ENCODE results near the gene SNX2.

SNX2 gene

DNA sequence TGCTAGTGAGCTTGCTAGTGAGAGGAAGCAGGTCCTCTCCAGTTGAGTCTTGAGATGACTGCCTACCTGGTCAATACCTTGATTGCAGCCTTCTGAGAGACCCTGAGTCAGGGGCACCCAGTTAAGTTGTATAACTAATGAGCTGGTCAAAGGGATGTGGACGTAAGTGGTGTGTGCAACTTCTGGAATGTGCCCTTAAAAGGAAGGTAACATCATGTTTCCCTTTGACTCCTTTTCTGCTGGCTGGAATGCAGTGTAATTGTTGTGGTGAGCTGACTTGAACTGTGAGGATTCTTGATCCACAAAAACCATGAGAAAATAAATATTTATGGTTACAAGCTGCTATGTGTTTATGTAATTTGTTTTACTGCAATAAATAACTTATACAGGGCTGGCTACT is 2.4 kb upstream of the SNX2 start:
- no peak for DNase-seq (ENCODE audit: low read depth in 2 of 2)

DNA sequence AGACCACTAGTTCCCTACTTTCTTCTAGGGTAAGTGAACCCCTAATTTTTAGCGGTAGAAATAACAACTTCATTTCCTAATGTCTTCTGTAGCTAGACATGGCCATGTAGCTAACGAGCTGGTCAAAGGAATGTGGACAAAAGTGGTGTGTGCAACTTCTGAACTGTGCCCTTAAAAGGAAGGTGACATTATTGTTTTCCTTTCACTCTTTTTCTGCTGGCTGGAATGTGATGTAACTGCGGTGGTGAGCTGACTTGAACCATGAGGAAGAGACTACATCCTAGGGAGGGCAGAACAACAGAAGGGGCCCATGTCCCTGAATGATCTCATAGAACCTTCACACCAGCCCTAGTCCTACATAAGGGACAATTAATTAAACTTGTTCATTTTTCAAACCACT is 1.3 kb upstream of the SNX2 start:
- no peak for DNase-seq (ENCODE audit: low read depth in 2 of 2)

DNA sequence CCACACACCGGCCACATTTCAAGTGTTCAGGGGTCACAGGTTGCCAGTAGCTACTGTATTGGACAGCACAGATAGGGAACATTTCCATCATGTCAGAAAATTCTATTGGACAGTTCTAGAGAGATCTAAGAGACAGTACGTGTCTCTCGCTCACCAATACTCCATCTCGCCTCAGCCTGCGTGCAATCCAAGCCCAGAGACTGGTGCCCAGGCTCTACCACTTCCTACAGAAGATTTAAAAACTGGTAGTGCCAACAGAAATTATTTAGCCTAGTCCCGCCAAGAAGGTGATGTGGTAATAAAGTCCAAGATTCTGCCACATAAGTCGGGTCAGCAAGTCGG is 390 bp upstream of the SNX2 start:
- no peak for DNase-seq (ENCODE audit: low read depth in 2 of 2)

DNA sequence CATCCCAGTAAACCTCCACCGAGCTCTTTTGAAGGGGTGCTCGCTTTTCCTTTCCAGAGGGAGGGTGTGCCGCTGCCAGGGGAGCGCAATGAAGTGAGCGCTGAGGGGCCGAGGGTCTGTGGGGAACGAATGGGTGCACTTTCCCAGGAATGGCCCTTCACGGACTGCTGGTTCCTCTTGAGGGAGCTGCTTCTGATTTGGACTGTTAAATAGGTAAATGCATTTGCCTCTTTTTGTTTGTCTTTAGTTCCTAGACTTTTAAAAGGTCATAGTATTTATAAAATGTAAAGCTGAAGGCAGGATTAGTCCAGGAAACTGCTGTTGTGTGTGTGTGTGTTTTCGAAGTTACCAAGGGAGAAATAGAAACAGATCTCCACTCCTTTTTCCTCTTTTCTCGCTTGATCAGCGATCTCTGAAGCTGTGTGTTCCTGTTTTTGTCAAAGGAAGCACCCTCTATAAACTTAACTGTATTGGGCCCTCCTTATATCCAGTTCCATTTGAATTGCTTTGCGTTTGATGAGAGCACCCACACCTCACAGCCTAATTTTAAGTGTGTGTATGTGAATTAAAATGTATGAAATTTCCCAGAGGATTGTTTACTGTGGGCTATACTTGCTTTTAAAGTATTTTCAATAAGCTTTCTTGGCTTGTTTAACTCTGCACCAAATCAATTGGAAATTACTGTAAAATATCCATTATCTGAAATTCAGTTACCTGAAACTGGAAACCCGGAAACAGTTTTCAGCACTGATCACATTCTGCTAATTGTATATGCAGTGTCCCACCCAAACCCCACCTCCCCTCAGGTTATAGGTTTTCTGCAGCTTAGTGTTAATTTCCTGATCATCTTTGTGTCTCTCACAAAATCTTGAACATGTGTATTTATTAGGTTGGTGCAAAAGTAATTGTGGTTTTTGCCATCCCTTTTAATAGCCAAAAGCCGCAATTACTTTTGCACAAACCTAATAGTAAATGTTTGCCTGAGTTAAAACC is 966 bp downstream of the SNX2 start:
- DNase-seq (ENCODE audit: low read depth in 2 of 2) = no peak

DNA sequence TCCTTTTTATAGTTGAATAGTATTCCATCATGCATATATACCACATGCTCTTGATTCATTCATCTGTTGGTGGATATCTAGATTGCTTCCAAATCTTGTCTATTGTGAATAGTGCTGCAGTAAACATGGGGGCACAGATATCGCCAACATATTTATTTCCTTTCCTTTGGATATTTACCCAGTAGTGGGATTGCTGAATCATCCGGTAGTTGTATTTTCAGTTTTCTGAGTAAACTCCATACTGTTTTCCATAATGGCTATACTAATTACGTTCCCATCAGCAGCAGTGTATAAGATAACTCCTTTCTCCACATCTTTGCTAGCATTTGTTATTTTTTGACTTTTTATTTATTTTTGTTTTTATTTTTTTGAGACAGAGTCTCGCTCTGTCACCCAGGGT is 3.3 kb downstream of the SNX2 start:
- DNase-seq (ENCODE audit: low read depth in 2 of 2) = no peak

DNA sequence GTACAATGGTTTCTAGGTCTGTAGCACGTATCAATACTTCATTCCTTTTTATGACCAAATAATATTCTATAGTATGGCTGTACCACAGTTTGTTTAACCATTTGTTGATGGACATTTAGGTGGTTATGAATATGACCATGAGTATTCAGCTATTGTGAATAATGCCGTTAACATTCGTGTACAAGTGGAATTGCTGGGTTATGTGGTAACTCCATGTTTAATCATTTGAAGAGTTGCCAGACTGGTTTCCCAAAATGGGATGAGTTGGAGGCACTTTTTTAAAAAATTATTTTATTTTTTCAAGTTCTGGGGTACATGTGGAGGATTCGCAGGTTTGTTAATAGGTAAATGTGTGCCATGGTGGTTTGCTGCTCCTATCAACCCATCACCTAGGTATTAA is 4.6 kb downstream of the SNX2 start:
- no peak for DNase-seq (ENCODE audit: low read depth in 2 of 2)

DNA sequence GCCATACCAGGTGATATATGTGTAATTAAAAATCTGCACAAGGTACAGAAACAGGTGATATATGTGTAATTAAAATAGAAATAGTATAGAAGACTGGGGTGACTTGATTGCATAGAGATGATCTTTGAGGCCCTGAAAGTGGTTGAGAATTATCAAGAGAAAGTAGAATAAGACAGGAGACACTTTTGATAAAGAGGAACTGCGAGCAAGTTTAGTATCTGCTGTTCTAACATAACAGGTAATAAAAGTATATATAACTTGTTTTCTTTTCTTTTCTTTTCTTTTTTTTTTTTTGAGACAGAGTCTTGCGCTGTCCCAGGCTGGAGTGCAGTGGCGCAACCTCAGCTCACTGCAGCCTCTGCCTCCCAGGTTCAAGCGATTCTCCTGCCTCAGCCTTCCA is 5.4 kb downstream of the SNX2 start:
- DNase-seq (ENCODE audit: low read depth in 2 of 2) = no peak

DNA sequence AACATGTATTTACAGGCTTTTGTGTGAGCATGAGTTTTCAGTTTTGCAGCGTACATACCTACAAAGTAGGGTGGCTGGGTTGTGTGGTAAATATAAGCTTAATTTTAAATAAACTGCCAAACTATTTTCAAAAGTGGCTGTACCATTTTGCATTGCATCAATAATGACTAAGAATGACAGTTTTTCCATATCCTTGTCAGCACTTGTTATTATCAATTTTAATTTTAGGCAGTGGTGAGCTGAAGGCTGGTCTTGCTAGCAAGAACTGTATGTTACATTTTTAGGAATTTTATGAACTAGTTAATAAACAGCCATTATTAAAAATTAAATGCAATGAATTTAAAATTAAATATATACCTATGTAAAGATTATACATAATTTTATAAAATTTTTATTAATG is 6.6 kb downstream of the SNX2 start:
- DNase-seq (ENCODE audit: low read depth in 2 of 2) = no peak

DNA sequence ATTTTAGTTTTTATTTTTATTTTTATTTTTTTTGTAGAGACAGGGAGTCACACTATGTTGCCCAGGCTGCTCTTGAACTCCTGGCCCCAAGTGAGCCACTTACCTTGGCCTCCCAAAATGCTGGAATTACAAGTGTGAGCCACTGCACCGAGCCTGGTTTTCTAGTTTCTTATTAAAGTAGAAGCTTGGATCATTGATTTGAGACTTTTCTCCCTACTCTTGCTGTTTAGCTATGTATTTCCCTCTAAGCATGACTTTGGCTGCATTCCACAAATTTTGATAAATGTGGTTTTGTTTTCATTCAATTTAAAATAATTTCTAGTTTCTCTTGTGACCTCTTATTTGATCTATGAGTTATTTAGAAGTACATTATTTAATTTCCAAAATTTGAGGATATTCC is 10.4 kb downstream of the SNX2 start:
- DNase-seq (ENCODE audit: low read depth in 2 of 2) = no peak

DNA sequence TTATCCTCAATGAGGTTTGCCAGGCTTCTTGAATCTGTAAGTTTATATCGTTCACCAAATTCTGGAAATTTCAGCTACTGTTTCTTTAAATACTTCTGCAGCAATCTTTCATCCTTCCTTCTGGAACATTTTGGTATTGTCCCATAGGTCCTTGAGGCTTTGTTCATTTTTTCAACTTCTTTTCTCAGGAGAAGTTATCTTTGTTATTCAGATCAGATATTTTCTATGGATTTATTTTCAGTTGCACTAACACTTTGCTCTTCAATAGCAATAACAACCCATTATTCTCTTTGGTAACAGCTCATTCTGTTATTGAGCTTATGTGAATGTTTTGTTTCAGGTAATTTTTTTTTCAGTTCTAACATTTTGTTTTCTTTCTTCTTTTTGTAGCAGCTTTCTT is 13.5 kb downstream of the SNX2 start:
- DNase-seq (ENCODE audit: low read depth in 2 of 2) = no peak

DNA sequence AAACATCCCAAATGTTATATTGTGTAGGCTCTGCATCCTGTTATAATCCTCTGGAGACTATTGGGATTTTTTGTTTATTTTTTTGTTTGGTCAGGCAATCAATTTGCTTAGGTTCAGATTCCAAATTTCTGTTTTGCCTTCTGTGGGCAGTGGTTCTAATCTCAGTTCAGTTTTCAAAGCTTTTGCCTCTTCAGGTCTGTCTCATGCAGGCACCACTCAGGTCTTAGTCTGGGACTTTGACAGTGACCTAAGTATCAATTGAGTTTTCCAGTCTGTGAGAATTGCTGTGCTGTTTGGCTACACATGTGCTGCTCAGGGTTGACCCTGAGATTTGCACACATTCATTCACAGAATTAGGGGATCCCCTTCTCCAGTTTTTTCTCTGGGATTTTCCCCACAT is 14.1 kb downstream of the SNX2 start:
- no peak for DNase-seq (ENCODE audit: low read depth in 2 of 2)

DNA sequence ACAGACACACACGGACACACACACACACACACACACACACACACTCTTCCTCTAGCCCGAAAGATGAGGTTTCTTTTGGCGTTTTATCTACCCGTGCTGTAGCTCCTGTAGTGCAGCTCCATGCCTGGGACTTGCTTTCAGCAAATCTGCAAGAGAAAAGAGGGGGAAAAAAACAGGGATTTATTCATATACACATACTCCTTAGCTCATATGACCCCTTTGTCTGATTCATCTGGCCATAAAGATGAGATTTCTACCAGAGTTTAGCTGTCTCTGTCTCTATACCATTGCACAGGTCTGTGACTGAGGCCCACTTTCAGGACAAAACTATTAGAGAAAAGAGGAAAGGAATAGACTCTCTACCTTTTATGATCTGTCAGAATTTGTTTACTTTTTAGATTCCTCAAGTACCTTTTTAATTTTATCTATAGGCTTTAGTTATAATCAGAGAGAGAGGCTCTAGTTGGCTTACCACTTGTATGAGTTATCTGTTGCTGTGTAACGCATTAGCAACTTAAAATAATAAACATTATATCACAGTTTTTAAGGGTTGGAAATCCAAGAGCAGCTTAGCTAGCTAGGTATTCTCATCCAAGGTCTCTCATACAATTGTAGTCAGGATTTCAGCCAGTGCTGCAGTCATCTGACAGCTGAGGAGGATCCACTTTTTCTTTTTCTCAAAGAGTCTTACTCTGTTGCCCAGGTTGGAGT is 14.7 kb downstream of the SNX2 start:
- no peak for DNase-seq (ENCODE audit: low read depth in 2 of 2)

DNA sequence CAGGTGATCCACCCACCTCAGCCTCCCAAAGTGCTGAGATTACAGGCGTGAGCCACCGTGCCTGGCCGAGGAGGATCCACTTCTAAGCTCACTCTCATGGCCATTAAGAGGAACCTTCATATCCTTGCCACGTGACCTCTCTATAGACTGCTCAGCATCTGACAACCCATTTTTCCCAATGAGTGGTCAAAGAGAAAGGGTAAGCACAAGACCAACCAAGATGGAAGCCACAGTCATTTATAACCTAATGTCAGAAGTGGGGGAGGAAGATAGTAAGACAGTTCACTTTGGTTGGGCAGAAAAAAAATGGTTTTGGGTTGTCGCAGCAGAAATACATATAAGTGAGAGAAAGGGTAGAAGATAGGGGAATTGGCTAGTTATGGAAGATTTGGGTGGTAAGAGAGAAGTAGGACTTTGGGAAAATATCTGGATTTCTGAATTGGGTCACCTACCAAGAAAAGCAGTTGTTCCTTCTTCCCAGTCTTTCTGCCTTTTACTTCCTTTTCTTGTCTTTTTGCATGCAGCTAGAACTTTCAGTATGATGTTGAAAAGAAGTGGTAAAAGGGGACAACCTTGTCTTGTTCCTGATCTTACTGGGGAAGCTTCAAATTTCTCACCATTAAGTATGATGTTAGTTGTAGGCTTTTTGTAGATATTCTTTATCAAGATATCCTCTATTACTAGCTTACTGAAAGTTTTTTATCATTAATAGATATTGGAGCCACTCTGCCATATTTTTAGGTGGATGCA is 15.6 kb downstream of the SNX2 start:
- no peak for DNase-seq (ENCODE audit: low read depth in 2 of 2)

DNA sequence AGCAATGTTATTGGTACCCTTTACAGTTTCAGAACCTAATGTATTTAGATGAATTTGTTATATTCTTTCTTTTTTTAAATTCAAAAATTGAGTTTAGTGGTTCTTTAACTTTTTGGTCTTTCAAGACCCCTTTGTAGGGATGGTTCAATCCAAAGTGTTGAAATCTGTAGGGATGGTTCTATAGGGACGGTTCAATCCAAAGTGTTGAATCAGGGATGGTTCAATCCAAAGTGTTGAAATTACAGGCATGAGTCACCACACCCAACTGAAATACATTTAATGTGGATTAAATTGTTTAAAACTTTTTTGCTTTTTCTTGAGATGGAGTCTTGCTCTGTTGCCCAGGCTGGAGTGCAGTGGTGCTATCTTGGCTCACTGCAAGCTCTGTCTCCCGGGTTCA is 30.6 kb downstream of the SNX2 start:
- no peak for DNase-seq (ENCODE audit: low read depth in 2 of 2)

DNA sequence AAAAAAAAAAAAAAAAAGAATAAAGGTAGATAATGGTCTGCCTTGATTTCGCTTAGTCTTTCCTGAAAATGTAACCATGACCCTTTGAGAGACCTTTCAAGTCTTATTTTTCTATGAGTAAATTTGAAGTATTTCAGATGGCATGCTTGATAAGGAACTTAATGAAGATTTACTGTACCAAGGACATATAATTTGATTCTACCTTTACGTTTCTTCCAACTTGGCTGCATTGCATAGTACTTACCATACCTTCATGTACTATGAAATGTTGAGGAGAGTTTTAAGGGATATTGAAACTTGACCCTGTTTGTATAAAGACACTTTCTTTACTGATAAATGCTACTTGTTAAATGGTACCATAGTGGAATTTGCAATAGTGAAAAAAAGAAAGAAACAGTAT is 35.5 kb downstream of the SNX2 start:
- no peak for DNase-seq (ENCODE audit: low read depth in 2 of 2)

DNA sequence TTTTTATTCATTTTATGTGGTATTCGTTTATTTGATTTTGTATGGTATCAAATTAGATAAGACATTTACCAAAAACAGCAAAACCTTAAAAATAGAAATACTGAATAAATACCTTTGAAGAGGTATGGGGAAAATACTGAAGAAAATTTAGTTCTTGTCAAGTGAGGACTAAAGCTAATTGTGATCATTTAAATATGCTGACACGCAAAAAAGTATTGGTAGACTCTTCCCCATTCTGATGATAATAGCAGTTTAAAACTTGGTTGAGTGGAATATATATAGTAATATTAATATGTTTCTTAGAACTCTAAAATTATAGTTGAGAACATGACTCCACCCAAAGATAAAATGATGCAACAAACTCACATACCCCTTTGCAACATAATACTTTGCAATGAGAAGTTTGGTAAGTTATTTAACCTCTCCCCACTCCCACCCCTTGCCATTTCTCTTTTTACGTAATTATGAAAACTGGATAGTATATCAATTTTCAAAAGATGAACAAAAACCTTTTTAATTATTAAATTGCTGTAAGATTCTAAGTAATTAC is 40.4 kb downstream of the SNX2 start:
- DNase-seq (ENCODE audit: low read depth in 2 of 2) = no peak

DNA sequence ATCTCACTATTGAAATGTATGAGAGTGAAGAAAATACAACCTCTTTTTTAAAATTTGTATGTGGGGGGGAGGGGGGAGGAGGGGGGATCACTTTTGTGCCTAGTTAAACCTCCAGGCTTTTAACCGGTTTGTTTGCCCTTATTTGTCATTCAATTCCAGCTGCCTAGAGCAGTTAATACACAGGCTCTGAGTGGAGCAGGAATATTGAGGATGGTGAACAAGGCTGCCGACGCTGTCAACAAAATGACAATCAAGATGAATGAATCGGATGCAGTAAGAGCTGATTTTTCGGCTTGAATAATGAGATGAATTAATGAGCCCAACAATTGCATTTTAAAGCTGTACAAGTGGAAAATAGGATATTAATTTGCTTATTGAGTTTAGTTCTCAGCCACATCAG is 41.9 kb downstream of the SNX2 start:
- no peak for DNase-seq (ENCODE audit: low read depth in 2 of 2)

DNA sequence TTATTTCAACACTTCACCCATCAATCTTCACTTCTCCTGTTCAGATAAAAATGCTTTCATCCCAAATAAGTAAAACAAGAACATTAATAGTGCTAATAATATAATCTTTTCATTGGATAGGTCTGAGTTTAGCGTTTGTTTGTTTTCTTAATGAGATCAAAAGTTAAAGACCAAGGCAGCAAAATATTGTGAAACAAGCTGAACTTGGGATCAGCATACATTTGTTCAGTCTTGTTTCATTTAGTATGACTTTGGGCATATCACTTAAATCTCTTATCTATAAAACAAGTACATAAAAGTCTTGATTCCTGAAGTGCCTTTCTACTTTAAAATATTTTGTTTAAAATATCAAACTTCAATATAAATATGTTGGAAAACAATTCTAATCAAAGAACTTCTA is 57.1 kb downstream of the SNX2 start:
- DNase-seq (ENCODE audit: low read depth in 2 of 2) = no peak

DNA sequence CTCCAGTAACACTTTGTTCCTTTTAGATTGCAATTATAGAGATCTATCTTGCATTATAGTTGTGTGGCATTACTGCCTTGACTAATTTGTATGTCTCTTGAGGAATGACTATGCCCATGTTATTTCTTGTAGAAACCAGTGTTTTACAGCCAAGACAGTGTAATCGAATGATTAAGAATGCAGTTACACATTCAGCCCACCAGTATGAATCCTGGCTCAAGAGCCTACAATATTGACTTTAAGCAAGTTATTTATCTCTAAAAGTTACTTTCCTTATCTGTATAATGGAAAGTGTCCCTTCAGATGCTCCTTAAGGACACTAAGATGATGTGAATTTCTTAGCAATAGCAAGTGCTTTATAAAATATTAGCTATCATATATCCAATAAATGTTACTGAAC is 60.8 kb downstream of the SNX2 start:
- no peak for DNase-seq (ENCODE audit: low read depth in 2 of 2)

DNA sequence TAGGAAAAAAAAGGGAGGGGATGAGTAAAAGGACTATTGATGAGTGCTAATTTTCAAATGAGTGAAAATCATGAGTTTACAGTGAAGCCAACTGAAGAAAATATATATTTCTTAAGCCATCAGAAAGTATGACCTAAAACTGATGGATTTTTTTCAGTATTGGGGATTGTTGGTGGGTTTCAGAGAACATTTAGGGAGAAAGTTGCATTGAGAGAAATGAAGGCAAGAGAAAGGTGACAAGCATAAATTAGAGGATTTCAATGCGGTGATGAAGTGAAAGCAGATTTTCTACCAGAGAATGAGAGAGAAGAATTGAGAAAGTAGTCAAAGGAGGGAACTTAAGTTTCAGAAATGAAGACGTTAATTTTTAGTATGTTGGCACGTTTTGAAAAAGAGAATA is 62.1 kb downstream of the SNX2 start:
- no peak for DNase-seq (ENCODE audit: low read depth in 2 of 2)

DNA sequence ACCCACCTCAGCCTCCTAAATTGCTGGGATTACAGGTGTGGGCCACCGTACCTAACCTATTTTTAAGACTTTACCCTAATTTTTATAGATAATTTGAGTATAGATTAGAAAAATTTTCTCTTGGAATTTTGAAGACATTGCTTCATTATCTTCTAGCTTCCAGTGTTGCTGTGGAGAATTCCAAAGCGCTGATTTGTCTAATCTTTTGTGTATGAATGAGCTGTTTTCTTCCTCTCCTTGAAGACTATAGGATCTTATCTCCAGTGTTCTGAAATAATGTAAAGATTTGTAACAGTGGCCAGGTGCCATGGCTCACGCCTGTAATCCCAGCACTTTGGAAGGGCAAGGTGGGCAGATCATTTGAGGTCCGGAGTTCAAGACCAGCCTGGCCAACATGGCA is 64.9 kb downstream of the SNX2 start:
- no peak for DNase-seq (ENCODE audit: low read depth in 2 of 2)

DNA sequence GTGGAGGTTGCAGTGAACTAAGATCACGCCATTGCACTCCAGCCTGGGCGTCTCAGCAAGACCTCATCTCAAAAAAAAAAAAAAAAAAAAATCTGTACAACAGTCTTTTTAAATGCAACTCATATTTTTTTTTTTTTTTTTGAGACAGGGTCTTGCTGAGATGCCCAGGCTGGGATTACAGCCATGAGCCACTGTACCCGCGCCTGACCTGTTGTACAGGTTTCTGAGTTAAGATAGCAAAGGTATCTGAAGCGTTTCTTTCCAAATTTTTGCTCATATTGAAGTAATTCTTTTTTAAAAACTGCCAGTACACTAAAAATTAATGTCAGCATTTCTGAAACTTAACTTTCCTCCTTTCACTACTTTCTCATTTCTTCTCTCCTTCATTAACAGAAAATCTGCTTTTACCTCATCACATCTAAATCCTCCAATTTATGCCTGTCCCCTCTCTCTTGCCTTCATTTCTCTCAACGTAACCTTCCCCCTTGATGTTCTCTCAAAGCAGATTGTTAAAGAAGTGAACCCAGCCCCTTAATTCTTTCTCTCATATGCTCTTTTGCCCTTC is 67.2 kb downstream of the SNX2 start:
- no peak for DNase-seq (ENCODE audit: low read depth in 2 of 2)
